Measurements from ENCODE around the gene CCDC13.

The CCDC13 gene

DNA sequence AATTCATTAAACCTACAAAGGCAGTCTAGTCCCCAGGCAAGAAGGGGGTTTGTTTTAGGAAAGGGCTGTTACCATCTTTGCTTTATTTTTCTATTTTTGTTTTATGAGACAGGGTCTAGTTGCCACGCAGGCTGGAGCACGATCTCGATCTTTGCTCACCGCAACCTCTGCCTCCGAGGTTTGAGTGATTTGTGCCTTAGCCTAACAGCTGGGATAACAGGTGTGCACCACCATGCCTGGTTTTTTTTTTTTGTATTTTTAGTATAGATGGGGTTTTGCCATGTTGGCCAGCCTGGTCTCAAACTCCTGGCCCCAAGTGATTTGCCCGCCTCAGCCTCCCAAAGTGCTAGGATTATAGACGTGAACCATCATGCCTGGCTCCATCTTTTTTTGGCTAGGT, 26.3 kb upstream of the CCDC13 start:
- ATAC-seq = no peak
- no peak for DNase-seq

DNA sequence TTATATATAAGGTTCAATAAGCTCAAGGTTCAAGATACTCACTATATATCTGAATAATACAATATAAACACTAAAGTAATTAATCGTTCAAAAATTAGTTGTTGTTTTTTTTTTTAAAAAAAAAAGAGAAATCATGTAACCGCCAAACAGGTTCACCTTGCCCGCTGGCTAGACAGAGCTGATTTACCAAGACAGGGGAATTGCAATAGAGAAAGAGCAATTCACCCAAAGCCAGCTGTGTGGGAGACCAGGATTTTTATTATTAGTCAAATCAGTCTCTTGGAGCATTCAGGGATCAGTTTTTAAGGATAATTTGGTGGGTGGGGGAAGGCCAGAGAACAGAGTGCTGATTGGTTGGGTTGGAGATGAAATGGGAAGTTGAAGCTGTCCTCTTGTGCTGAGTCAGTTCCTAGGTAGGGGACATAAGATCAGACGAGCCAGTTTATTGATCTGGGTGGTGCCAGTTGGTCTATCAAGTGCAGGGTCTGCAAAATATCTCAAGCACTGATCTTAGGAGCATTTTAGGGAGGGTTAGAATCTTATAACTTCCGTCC, 23.4 kb upstream of the CCDC13 start:
- DNase-seq = no peak
- ATAC-seq = no peak

DNA sequence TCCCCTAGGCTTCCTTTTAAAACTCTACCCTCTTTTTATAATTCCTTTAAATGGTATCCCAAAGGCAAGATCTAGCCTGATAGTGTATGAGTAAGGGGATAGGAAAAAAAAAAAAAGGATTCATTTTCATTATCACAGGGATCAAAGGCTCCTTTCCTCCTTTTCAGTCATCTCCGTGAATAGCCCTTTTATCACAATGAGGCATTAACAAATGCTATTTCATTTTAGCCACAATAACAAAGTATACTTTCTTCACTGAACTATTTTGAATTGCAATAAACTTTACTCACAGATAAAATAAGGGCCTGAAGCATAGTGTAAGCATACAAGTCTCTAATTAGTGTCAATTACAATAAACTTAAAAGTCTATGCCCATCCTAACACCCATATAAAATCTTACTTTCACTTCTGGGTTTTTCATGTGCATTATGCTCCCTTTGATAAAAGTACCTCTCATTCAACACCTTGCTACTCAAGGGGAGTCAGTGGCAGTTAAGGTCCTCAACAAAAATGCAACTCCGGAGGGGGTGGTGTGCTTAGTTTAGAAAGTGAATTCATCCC, 22.6 kb upstream of the CCDC13 start:
- ATAC-seq = no peak
- DNase-seq = no peak

DNA sequence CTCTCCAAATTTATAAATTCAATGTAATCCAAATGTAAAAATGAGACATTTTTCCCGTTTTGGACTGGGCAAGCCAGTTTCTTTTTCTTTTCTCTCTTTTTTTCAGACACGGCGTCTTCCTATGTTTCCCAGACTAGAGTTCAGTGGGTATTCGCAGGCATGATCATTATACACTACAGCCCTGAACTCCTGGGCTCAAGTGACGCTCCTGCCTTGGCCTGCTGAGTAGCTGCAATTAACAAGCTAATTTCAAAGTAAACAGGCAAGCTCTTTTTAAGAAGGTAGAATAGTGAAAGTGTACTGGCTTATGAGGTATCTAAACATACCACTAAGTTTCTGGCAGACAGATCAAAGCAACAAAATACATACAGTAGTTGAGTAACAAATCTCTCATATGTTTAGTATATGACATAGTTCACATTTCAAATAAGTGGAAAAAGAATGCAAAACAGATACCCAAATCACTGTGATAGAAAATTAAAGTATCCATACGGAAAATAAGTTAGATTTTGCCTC, 17.7 kb upstream of the CCDC13 start:
- DNase-seq (no peak), ATAC-seq (no peak)

DNA sequence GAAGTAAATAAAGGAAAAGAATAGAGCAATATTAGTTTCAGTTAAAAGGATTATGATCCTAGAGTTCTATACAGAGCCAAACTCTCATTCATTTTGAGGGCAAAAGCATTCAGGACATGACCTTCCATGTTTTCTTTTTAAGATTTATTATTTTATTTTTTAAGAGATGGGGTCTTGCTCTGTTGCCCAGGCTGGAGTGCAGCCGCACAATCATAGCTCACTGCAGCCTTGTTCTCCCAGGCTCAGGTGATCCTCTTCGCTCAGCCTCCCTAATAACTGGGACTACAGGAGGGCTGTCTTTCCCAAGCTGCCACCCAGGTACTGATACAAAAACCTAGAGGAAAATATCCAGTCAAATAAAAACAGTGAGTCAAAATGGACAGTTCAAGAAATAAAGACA, 13.6 kb upstream of the CCDC13 start:
- ATAC-seq = no peak
- DNase-seq = no peak

- ATAC-seq (no peak), DNase-seq (no peak)
Measured at GRCh38 chr3:42786212-42786611, 13.2 kb upstream of the CCDC13 start.

- DNase-seq (no peak), ATAC-seq (peak; percentile 82)
Measured at GRCh38 chr3:42780892-42781700, 8.0 kb upstream of the CCDC13 start.

- DNase-seq (no peak), ATAC-seq (no peak)
Measured at GRCh38 chr3:42780398-42780797, 7.3 kb upstream of the CCDC13 start.

GRCh38 chr3:42778644-42779043, 5.6 kb upstream of the CCDC13 start:
- ATAC-seq (no peak), DNase-seq (no peak)

GRCh38 chr3:42773409-42773751, 327 bp upstream of the CCDC13 start:
- ATAC-seq = no peak
- DNase-seq = no peak

DNA sequence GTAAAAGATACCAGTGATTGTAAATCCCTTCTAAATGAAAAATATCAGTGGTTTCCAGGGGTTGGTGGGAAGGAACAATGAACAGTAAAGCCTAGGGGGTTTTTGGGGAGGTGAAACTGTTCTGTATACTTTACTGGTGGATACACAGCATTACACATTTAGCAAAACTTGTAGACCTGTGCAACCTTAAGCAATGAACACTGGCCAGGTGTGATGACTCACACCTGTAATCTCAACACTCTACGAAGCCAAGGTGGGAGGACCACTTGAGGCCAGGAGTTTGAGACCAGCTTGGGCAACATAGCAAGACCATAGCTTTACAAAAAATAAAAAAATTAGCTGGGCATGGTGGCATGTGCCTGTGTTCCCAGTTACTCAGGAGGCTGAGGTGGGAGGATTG, 1.8 kb downstream of the CCDC13 start:
- DNase-seq = no peak
- no peak for ATAC-seq

DNA sequence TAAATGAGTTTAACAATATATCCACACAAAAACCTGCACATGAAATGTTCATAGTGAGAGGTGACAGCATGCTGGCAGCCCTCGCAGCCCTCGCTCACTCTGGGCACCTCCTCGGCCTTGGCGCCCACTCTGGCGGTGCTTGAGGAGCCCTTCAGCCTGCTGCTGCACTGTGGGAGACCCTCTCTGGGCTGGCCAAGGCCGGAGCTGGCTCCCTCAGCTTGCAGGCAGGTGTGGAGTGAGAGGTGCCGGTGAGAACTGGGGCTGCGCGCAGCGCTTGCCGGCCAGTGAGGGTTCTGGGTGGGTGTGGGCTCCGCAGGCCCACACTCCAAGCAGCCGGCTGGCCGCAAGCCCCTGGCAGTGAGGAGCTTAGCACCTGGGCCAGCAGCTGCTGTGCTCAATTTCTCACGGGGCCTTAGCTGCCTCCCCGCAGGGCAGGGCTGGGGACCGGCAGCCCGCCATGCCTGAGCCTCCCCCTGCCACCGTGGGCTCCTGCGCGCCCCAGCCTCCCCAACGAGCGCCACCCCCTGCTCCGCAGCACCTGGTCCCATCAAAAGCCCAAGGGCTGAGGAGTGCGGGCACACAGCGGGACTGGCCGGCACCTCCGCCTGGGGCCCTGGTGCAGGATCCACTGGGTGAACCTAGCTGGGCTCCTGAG, 3.4 kb downstream of the CCDC13 start:
- ATAC-seq = no peak

DNA sequence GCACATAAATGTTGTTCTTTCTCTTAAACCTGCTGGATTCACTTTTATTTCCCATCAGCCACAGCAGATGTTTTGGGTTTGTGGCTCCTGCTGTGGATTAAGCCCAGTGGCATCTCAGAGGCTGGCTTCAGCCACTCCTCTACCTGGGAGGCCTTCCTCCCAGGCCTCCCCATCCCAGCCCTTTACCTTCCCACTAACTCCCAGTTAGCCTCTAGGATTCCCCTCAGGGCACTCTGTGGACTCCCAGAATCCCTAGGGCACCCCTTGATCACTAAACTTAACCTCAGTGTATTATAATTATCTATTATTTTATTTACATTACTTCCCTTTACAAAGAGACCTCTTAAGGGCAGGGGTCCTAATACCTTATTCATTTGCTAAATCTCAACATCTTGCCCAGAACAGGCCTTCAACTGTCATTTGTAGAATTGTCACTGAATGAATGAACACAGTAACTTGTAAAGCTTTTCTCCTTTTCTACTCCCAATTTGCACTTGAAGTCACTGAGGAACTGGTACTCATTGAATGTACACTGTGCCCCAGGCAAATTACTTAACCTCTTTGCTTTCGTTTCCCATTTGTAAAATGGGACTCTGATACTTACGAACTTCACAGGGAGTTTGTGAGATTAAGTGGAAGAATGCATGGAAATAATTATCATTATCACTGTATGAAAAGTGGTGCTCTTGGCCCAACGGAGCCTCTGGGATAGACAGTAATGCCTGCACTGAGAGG, 8.3 kb downstream of the CCDC13 start:
- ATAC-seq (no peak), DNase-seq (no peak)

More for the DNA sequence above, 3.4 kb downstream of the CCDC13 start:
- DNase-seq = no peak

DNA sequence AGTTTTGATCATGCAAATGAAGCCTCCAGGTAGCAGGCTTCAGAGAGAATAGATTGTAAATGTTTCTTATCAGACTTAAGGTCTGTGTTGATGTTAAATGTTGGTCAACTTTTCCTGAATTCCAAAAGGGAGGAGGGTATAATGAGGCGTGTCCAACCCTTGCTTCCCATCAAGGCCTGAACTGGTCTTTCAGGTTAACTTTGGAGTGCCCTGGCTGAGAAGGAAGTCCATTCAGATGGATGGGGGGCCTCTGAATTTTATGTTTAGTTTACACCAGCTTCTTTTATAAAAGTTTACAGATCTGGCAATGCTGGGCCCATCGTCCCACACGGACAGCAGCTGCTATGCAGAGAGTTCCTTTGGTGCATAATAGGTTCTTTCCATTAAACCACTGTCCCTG, 8.9 kb downstream of the CCDC13 start:
- DNase-seq (no peak), ATAC-seq (no peak)

- DNase-seq (no peak), ATAC-seq (no peak)
Measured at GRCh38 chr3:42763021-42763420, 10.0 kb downstream of the CCDC13 start.

- ATAC-seq (no peak), DNase-seq (no peak)
Measured at GRCh38 chr3:42762046-42762724, 10.9 kb downstream of the CCDC13 start.

DNA sequence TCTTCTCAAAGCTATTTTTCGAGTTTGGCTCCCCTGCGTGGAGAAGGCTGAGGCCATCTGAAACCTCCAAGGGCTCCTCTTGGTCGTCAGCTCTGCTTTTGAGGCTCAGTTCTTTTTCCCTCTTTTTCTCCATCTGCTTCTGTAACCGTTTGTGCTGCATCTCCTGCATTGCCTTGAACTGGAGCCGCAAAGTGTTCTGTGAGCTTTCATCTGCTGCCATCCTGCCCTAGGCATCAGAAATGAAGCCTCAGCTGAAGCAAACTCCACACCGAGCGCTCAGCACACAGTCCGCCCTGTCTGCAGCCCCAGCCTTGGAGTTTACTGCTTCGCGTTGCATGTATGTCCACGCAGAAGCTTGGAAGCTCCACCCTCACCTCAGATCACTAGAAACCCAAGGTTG, 14.9 kb downstream of the CCDC13 start:
- ATAC-seq (no peak), DNase-seq (no peak)

DNA sequence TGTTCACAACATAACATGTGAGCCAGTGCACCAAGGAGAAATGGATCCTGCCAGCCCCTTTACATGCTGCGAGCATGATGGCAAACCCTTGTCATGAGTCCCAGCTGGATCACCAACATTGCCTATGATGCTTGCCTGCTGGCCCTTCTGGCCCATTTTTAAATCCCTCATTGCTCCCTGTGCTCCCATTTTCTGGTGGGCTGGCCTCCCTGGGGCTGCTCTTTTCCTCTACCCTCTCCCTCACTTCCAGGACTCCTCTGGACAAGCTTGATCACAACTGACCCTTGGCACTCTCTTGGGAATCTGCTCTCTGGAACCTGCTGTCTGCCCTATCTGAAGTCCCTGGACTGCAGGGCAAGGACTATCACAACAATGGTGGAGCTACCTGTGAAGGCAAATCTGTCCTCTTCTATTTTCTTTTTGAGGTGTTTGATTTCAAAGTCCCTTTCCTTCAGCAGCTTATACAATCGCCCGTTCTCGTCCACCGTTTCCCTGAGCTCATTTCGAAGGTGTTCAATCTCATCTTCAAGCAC, 16.3 kb downstream of the CCDC13 start:
- DNase-seq = no peak
- ATAC-seq = no peak

DNA sequence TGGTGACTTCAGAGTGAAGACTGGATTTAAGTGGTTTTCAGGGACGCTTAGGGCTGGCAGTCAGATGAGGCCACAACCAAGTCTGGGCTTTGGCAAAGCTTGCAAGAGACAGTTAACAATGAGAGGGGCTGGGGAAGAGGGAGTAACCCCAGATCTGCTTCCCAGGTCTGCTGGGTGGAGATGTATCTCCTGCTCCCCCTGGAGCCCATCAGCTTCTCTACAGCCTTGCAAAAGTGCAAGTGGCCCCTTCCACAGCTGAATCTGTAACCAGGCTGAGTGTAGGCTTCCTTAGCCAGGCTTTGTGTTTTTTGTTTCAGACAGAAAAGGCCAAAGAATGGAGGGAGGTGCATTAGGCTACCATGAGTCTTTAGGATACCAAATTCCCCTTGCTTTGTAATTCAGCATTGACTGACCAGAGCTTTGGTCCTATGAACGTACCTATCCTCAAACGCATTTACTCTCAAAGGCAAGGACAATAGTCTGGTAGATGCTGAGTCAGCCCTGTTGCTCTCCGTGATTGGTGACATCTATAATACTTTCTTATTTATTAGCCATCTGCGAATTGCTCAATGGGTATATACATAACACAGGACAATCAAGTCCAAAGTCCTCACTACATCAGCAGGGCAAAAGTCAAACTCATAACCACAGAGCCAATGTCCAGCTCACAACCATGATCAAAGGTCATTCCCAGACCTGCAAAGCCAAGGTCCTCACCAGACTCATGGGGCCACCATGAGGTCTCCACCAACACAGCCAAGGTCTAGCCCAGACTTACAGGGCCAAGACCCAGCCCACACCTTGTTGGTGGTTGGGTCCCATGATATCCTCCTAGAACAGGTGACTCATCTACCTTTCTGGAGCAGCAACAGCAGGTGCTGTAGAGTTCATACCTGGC, 17.1 kb downstream of the CCDC13 start:
- DNase-seq = no peak

DNA sequence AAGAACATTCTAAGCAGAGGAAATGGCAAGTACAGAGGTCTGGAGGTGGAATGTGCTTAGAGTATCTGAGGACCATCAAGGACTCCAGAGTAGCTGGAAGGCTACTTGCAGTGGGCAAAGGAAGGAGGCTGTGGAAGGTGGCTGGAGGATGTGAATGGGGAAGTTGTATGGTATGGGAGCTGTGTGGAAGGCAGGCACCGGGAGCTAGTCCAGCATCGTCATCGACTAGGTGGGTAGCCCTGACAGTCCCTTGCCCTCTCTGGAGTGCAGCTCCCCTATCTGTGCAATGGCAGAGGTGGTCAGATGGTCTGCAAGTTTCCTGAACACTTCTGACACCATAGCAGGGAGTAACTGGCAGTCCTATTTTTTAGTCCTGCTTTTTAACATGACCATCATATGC, 19.3 kb downstream of the CCDC13 start:
- DNase-seq (no peak), ATAC-seq (no peak)

More for the DNA sequence above, 17.1 kb downstream of the CCDC13 start:
- ATAC-seq = no peak

- no peak for DNase-seq
- ATAC-seq = no peak
Measured at GRCh38 chr3:42752961-42753360, 20.1 kb downstream of the CCDC13 start.
